SK-N-MC (cell line): ENCODE results near the gene IFI6.
"Not testable (repeated sequence)": the region's sequence is repeated elsewhere in the genome, so short reads cannot be mapped to it uniquely, and the experiment has no call there.

Experiments
- DNase-seq: peaks from one replicate; pipeline ENCODE4 v3.0.0-alpha.2; 2011; ENCODE audit warnings: low read depth, low spot score
- H3K27ac ChIP-seq: fragments of 200-600 bp; sonication (generic); 2 replicates; pipeline ENCODE4 v1.5.1; 2016; ENCODE audit warnings: mixed run types
- H3K36me3 ChIP-seq: fragments of 200-600 bp; sonication (generic); 2 replicates; pipeline ENCODE4 v1.6.1; 2017; ENCODE audit warnings: antibody characterized with exemption, low read length, mixed read lengths; ENCODE audit not compliant: insufficient read depth
- H3K4me3 ChIP-seq: fragments of 200-600 bp; sonication (generic); 2 replicates; pipeline ENCODE4 v1.5.1; 2016
- H3K9ac ChIP-seq: fragments of 200-600 bp; sonication (generic); 2 replicates; pipeline ENCODE4 v1.8.0; 2017; ENCODE audit warnings: mixed run types, mixed read lengths; ENCODE audit not compliant: insufficient read length
- H3K9me3 ChIP-seq: fragments of 200-600 bp; sonication (generic); 2 replicates; pipeline ENCODE4 v1.6.1; 2017; ENCODE audit warnings: low read depth, mild to moderate bottlenecking, antibody characterized with exemption, low read length, moderate library complexity, mixed read lengths
- EZH2 ChIP-seq: fragments of 200-600 bp; sonication (generic); IDR thresholded peaks from one replicate; pipeline ENCODE4 v1.6.1; 2017; ENCODE audit warnings: antibody characterized with exemption
- FOXP2 ChIP-seq: optimal IDR thresholded peaks from 2 replicates; pipeline ENCODE3; 2011; ENCODE audit warnings: mild to moderate bottlenecking, moderate library complexity; ENCODE audit not compliant: insufficient read depth; ENCODE audit errors: extremely low read length, control extremely low read depth
- POLR2AphosphoS5 ChIP-seq: IDR thresholded peaks from 2 replicates; pipeline ENCODE4 v1.6.1; 2012; ENCODE audit warnings: mild to moderate bottlenecking, low read depth, low read length, borderline replicate concordance

The IFI6 gene

DNA sequence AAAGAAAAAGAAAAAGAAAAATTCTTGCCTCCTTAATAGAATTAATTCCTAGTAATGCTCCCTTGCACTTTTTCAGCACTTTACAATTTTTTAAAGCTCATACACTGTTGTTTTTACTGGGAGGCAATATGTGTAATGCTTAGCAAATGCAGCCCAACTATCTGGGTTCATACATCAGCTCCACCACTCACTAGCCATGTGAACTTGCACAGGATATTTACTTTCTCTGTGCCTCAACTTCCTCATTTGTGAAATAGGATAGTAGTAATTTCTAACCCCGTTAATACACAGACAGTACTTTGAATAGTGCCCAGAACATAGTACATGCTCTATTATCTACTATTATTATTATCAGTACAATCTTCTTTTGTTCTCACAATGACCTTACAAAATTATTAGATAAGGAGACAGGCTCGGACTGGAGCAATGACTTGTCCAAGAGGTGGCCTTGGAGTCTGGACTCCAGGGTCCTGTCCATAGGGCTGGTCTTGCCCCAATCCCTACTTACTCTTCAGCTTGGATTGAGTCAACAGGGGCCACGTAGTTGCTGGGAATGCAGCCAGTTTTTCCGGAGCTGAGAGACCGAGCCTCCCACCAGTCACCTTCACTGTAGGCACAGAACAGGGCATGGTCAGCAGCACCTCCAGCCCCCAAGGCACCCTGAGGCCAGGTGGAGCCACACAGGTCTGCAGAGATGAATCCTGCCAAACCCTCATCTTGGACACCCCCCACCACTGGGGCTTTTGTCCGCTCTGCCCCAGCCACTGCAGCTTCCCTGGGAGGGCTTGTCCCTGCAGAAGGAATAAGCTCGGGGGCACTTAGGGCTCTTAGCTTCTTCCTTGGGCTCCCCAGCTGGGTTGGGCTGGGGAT is 50.7 kb downstream of the IFI6 start:
- TF ChIP-seq EZH2 = no peak
- TF ChIP-seq FOXP2 = no peak
- TF ChIP-seq POLR2AphosphoS5 = no peak
- Histone ChIP-seq H3K27ac (no peak overlapping the region), H3K9me3 (no peaks in the 10 kb centered on the region), H3K9ac (no peak overlapping the region), H3K4me3 (no peak overlapping the region), H3K36me3 (no peaks in the 10 kb centered on the region)
- no peak for DNase-seq

DNA sequence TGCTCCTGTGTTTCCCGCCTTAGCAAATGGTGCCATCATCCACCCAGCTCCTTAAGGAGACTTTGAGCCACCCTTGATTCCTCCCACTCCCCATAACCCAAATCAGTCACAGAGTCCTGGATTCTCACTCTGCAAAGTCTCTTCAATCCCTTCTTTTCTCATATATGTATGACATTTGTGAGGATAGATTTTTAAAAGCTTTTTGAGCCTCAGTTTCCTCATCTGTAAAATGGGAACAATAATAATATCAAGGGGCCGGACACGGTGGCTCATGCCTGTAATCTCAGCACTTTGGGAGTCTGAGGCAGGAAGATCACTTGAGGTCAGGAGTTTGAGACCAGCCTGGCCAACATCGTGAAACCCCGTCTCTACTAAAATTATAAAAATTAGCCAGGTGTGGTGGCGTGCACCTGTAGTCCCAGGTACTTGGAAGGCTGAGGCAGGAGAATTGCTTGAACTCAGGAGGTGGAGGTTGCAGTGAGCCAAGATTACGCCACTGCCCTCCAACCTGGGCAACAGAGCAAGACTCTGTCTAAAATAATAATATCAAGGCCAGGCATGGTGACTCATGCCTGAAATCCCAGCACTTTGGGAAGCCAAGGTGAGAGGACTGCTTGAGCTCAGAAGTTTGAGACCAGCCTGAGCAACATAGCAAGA is 52.1 kb downstream of the IFI6 start:
- not testable (repeated sequence) for H3K9ac ChIP-seq, H3K9me3 ChIP-seq, DNase-seq, H3K27ac ChIP-seq, H3K4me3 ChIP-seq, H3K36me3 ChIP-seq

DNA sequence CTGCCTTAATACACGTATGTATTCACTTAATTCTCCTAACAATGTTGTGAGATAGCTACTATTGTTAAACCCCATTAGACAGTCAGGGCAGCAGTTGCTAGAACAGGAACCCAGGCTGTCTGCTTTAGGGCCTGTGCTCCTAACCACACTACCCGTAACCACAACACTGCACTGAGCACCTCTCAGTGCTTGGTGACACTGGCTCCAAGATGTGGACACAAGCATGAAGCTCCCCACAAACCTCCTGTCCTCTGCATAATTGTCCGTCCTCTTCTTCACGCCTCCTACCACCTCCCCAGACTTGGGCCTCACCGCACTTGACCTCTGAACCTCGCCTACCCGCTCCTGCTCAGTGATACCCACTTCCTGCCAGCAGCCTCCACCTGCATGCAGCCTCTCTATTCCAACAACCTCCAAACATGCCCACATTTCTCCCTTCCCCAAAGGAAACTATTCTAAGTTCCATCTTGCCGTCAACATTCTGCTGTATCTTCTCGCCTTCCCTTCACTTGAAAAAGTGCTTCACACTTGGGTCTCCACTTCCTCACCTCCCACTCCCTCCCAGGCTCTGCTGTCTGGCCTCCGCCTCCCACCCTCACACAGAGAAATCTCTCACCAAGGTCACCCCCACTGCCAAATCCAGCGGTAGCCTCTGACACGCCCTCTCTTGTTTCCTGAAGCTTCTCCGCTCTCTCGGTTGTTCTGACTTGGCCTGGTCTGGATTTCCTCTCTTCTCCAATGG is 53.5 kb downstream of the IFI6 start:
- TF ChIP-seq FOXP2 (no peak), EZH2 (no peak), POLR2AphosphoS5 (no peak)
- Histone ChIP-seq H3K36me3 (no peaks in the 10 kb centered on the region), H3K4me3 (no peak overlapping the region), H3K9me3 (no peaks in the 10 kb centered on the region), H3K27ac (no peak overlapping the region), H3K9ac (no peak overlapping the region)
- no peak for DNase-seq

DNA sequence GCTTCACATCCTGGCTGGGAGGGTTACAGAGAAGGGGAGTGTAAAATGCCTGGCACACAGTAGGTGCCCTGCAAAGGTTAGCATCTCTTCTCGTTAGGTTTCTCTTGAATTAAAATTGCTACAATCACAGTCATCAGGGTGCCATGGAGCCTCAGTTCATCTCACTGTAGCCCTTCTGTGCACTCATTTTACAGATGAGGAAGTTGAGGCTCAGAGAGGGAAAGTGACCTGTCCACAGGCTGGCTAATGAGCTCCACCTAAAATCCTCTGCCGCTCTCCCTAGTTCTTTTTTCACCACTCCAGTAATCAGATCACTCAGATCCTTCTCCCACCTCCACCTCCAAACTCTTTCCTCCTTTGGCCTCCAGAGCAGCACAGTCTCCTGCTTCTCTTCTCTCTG is 54.6 kb downstream of the IFI6 start:
- no peak for DNase-seq
- Histone ChIP-seq H3K27ac (no peak overlapping the region), H3K9ac (no peak overlapping the region), H3K9me3 (no peaks in the 10 kb centered on the region), H3K36me3 (no peaks in the 10 kb centered on the region), H3K4me3 (no peak overlapping the region)
- TF ChIP-seq FOXP2 (no peak), EZH2 (no peak), POLR2AphosphoS5 (no peak)

DNA sequence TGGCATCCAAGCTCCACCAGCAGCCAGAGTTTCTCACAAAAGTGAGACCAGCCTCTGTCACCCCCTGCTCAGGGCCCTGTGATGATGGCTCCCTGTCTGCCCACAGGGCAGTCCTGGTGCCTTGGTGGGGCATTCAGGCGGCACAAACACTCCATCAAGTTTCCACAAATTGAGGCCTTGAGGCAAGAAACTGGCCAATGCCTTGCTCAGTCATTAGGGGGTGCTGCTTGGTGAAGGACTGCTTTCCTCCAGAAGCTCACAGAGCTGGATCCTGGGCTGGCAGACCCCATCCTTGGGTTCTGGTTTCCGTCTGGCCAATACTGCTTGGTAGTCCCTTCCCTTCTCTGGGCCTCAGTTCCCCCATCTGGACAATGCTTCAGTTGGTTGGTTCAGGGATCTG is 55.6 kb downstream of the IFI6 start:
- no peaks in the 10 kb centered on the region for H3K9me3 ChIP-seq
- H3K4me3 ChIP-seq = no peak overlapping the region
- no peak overlapping the region for H3K27ac ChIP-seq
- H3K36me3 ChIP-seq = no peaks in the 10 kb centered on the region
- no peak for TF ChIP-seq EZH2
- TF ChIP-seq FOXP2 = no peak
- TF ChIP-seq POLR2AphosphoS5 = no peak
- H3K9ac ChIP-seq = no peak overlapping the region
- DNase-seq = no peak
